ENCODE results near the gene CCDC88B. TPM values are rescaled to one million over a fixed set of nuclear protein-coding genes. Genes with fewer than 3 reads are reported as not detected.

CCDC88B gene
- total RNA-seq, 1 experiment from 2014 or later, result 9.6 TPM

GRCh38 chr11:64341851-64342791, 2.1 kb downstream of the CCDC88B start:
- Histone ChIP-seq H3K27me3 (ENCODE audit: insufficient read depth, low read depth) (no peaks in the 10 kb centered on the region), H3K4me1 (replicated peaks; ENCODE audit: insufficient read depth) (peaks cover 16% of the 10 kb centered on the region), H3K79me2 (ENCODE audit: low read depth) (no peaks in the 10 kb centered on the region), H3K36me3 (ENCODE audit: low read depth) (no peaks in the 10 kb centered on the region), H3K4me2 (peak overlapping the region; percentile 82), H4K20me1 (ENCODE audit: insufficient read depth) (no peaks in the 10 kb centered on the region), H3F3A (ENCODE audit: insufficient read depth, low read depth) (peaks cover 16% of the 10 kb centered on the region; the same call in 1 of the 2 replicates), H3K4me3 (peak overlapping the region; percentile 49; the same call in 1 of the 2 replicates), H3K27ac (no peak overlapping the region), H3K9me3 (ENCODE audit: insufficient read depth, low read depth) (no peaks in the 10 kb centered on the region), H3K9me2 (ENCODE audit: insufficient read depth) (no peaks in the 10 kb centered on the region), H2AFZ (peak overlapping the region; percentile 76)
- POLR2A ChIA-PET (ENCODE audit: unreplicated experiment), result interaction anchor here (0.6 kb wide), 2 partner anchors 25 to 437 kb away, joined by 3 to 7 read pairs; partner anchors contain the start of genes PRDX5 and TRMT112
- TSS peak; percentile 48 for BruUV-seq (replicated peaks)
- CTCF ChIA-PET, result interaction anchor here (0.5 to 2.2 kb wide), 13 partner anchors 10 to 466 kb away, joined by 3 to 36 read pairs (median 6); partner anchors contain the start of genes PRDX5 and TRMT112
- DNase-seq, result peak; percentile 83 to 98
- intact Hi-C loops (cut with micrococcal nuclease; ENCODE audit: unreplicated experiment), result loop anchor here (1.0 kb wide), 1 partner anchor 25 kb away; the partner anchor contains the start of gene TRMT112
- TF ChIP-seq, protein P1, sequence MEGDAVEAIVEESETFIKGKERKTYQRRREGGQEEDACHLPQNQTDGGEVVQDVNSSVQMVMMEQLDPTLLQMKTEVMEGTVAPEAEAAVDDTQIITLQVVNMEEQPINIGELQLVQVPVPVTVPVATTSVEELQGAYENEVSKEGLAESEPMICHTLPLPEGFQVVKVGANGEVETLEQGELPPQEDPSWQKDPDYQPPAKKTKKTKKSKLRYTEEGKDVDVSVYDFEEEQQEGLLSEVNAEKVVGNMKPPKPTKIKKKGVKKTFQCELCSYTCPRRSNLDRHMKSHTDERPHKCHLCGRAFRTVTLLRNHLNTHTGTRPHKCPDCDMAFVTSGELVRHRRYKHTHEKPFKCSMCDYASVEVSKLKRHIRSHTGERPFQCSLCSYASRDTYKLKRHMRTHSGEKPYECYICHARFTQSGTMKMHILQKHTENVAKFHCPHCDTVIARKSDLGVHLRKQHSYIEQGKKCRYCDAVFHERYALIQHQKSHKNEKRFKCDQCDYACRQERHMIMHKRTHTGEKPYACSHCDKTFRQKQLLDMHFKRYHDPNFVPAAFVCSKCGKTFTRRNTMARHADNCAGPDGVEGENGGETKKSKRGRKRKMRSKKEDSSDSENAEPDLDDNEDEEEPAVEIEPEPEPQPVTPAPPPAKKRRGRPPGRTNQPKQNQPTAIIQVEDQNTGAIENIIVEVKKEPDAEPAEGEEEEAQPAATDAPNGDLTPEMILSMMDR (conservative IDR thresholded peaks at IDR 0.05), result peak; percentile 58; the same call in 1 of the 2 replicates
- TF ChIP-seq EZH2 (IDR thresholded peaks at IDR 0.05; ENCODE audit: low read depth), result no peak

GRCh38 chr11:64342869-64343745, 3.1 kb downstream of the CCDC88B start:
- DNase-seq, result no peak
- POLR2A ChIA-PET (ENCODE audit: unreplicated experiment), result interaction anchor here (0.6 kb wide), 1 partner anchor 26 kb away, joined by 3 read pairs; the partner anchor contains the start of genes PRDX5 and TRMT112

More at GRCh38 chr11:64342869-64343745, 3.1 kb downstream of the CCDC88B start:
- TF ChIP-seq, protein P1 (conservative IDR thresholded peaks at IDR 0.05), result no peak
- Histone ChIP-seq H3K27ac (no peak overlapping the region), H3K27me3 (ENCODE audit: insufficient read depth, low read depth) (no peaks in the 10 kb centered on the region), H3F3A (ENCODE audit: insufficient read depth, low read depth) (peaks cover 16% of the 10 kb centered on the region; the same call in 1 of the 2 replicates), H3K36me3 (ENCODE audit: low read depth) (no peaks in the 10 kb centered on the region), H3K4me2 (peak overlapping the region; percentile 82), H3K4me1 (replicated peaks; ENCODE audit: insufficient read depth) (peaks cover 26% of the 10 kb centered on the region), H2AFZ (no peak overlapping the region), H3K9me3 (ENCODE audit: insufficient read depth, low read depth) (no peaks in the 10 kb centered on the region), H3K9me2 (ENCODE audit: insufficient read depth) (no peaks in the 10 kb centered on the region), H3K79me2 (ENCODE audit: low read depth) (no peaks in the 10 kb centered on the region), H3K4me3 (peak overlapping the region; percentile 49; the same call in 1 of the 2 replicates), H4K20me1 (ENCODE audit: insufficient read depth) (no peaks in the 10 kb centered on the region)
- intact Hi-C loops (cut with micrococcal nuclease; ENCODE audit: unreplicated experiment), result loop anchor here (1.0 kb wide), 1 partner anchor 26 kb away; the partner anchor contains the start of gene TRMT112
- no TSS peak for BruUV-seq (replicated peaks)
- CTCF ChIA-PET, result interaction anchor here (0.5 to 2.2 kb wide), 8 partner anchors 11 to 459 kb away, joined by 3 to 36 read pairs (median 7); partner anchors contain the start of genes PRDX5 and TRMT112
